ENCODE measurements around the gene R3HCC1L.

- TF ChIP-seq CTCF (IDR thresholded peaks at IDR 0.05; ENCODE audit: poor library complexity, severe bottlenecking) (no peak), TAF1 (IDR thresholded peaks at IDR 0.05; ENCODE audit: low read depth) (no peak), RAD21 (conservative IDR thresholded peaks at IDR 0.05) (no peak), MXI1 (conservative IDR thresholded peaks at IDR 0.05; ENCODE audit: poor library complexity, severe bottlenecking) (no peak), POLR2AphosphoS5 (IDR thresholded peaks at IDR 0.05) (no peak)
Observed at GRCh38 chr10:98256692-98257091, 122.2 kb downstream of the R3HCC1L start.

Measured in neural cell (in vitro differentiated cells).